Neural crest cell (in vitro differentiated cells): ENCODE results near the gene IRF9. TPM values are rescaled to one million over a fixed set of nuclear protein-coding genes. Genes with fewer than 3 reads are reported as not detected.

Experiments used
- DNase-seq: peaks from one replicate; pipeline ENCODE4 v3.0.0; 2021; ENCODE audit warnings: low read depth, mixed read lengths, low spot score
- H3K27ac Mint-ChIP-seq: one replicate; pipeline ENCODE4 v1.8.0; 2021; ENCODE audit warnings: mild to moderate bottlenecking, mixed read lengths; ENCODE audit not compliant: unreplicated experiment
- H3K27me3 Mint-ChIP-seq: 2 replicates; pipeline ENCODE4 v1.8.0; 2021; ENCODE audit warnings: low read depth, mild to moderate bottlenecking, mixed read lengths
- H3K36me3 Mint-ChIP-seq: 2 replicates; pipeline ENCODE4 v1.8.0; 2021; ENCODE audit warnings: low read depth, mild to moderate bottlenecking, mixed read lengths
- H3K4me1 Mint-ChIP-seq: 2 replicates; pipeline ENCODE4 v1.8.0; 2021; ENCODE audit warnings: mixed read lengths
- H3K4me3 Mint-ChIP-seq: one replicate; pipeline ENCODE4 v1.8.0; 2021; ENCODE audit warnings: mild to moderate bottlenecking, mixed read lengths
- H3K9me3 Mint-ChIP-seq: 2 replicates; pipeline ENCODE4 v1.8.0; 2021; ENCODE audit warnings: mixed read lengths
- CTCF ChIP-seq: fragments of 200-600 bp; sonication (generic); conservative IDR thresholded peaks from 2 replicates; pipeline ENCODE4 v1.5.0; 2021; ENCODE audit warnings: antibody characterized with exemption, mild to moderate bottlenecking
- total RNA-seq: library from RNA; stranded (reverse); gene quantifications from 2 replicates; pipeline ENCODE4 v1.2.1, GENCODE V29; 2021

Gene IRF9
- total RNA-seq, 1 donor from 2014 or later: 22.9 TPM

GRCh38 chr14:24115422-24116127 is 45.5 kb upstream of the IRF9 start:
- Mint-ChIP-seq H3K4me3 (peak overlapping the region; percentile 99), H3K27ac (peak overlapping the region; percentile 99), H3K9me3 (no peaks in the 10 kb centered on the region), H3K36me3 (peaks cover 2% of the 10 kb centered on the region), H3K27me3 (no peaks in the 10 kb centered on the region), H3K4me1 (peaks cover 26% of the 10 kb centered on the region)
- no peak for TF ChIP-seq CTCF
- DNase-seq: no peak

GRCh38 chr14:24116128-24116814 is 44.8 kb upstream of the IRF9 start:
- no peaks in the 10 kb centered on the region for H3K27me3 Mint-ChIP-seq
- no peak for TF ChIP-seq CTCF
- no peak for DNase-seq
- H3K4me3 Mint-ChIP-seq: peak overlapping the region; percentile 99
- peaks cover 2% of the 10 kb centered on the region for H3K36me3 Mint-ChIP-seq
- no peaks in the 10 kb centered on the region for H3K9me3 Mint-ChIP-seq
- H3K27ac Mint-ChIP-seq: no peak overlapping the region
- peaks cover 26% of the 10 kb centered on the region for H3K4me1 Mint-ChIP-seq

GRCh38 chr14:24117179-24117578 is 43.9 kb upstream of the IRF9 start:
- Mint-ChIP-seq H3K36me3 (peaks cover 2% of the 10 kb centered on the region), H3K4me1 (peaks cover 26% of the 10 kb centered on the region), H3K27ac (no peak overlapping the region), H3K4me3 (no peak overlapping the region), H3K27me3 (no peaks in the 10 kb centered on the region), H3K9me3 (no peaks in the 10 kb centered on the region)
- no peak for DNase-seq
- no peak for TF ChIP-seq CTCF

- Mint-ChIP-seq H3K27ac (no peak overlapping the region), H3K27me3 (no peaks in the 10 kb centered on the region), H3K4me3 (no peak overlapping the region), H3K9me3 (no peaks in the 10 kb centered on the region), H3K4me1 (peaks cover 20% of the 10 kb centered on the region), H3K36me3 (peaks cover 2% of the 10 kb centered on the region)
- no peak for DNase-seq
- TF ChIP-seq CTCF: no peak
Measured at GRCh38 chr14:24119691-24120090, 41.4 kb upstream of the IRF9 start.

GRCh38 chr14:24121210-24121609 is 39.9 kb upstream of the IRF9 start:
- peaks cover 2% of the 10 kb centered on the region for H3K36me3 Mint-ChIP-seq
- H3K9me3 Mint-ChIP-seq: no peaks in the 10 kb centered on the region
- H3K27me3 Mint-ChIP-seq: no peaks in the 10 kb centered on the region
- no peak for DNase-seq
- H3K4me1 Mint-ChIP-seq: peaks cover 5% of the 10 kb centered on the region
- no peak for TF ChIP-seq CTCF
- H3K4me3 Mint-ChIP-seq: no peak overlapping the region
- H3K27ac Mint-ChIP-seq: no peak overlapping the region
